ENCODE measurements around the gene C7orf25.
A peak's percentile ranks its signal among the peaks of the same experiment; 100 is the strongest.

C7orf25 gene

GRCh38 chr7:42911454-42912447 is at the start of gene C7orf25:
C7orf25 (minus strand) TSS chr7:42912070; CDS start chr7:42910900, 1,170 bp downstream.
- Mint-ChIP-seq H3K4me1 (ENCODE audit: low read depth) (peaks cover 61% of the 10 kb centered on the region), H3K27ac (peak within 1 kb of the TSS; percentile 93)

GRCh38 chr7:42961170-42961569 is 49.3 kb upstream of the C7orf25 start:
- H3K36me3 Mint-ChIP-seq: peaks cover 6% of the 10 kb centered on the region
- H3K27me3 Mint-ChIP-seq: peaks cover 8% of the 10 kb centered on the region
- peaks cover 5% of the 10 kb centered on the region for H3K4me1 Mint-ChIP-seq (ENCODE audit: low read depth)
- no peak overlapping the region for H3K4me3 Mint-ChIP-seq
- no peak overlapping the region for H3K27ac Mint-ChIP-seq
- peaks cover 8% of the 10 kb centered on the region for H3K9me3 Mint-ChIP-seq (ENCODE audit: low read depth)

More at GRCh38 chr7:42911454-42912447, at the start of gene C7orf25:
- H3K9me3 Mint-ChIP-seq (ENCODE audit: low read depth): no peaks in the 10 kb centered on the region
- peak within 1 kb of the TSS; percentile 95 for H3K4me3 Mint-ChIP-seq
- H3K36me3 Mint-ChIP-seq: peaks cover 3% of the 10 kb centered on the region
- H3K27me3 Mint-ChIP-seq: no peaks in the 10 kb centered on the region

GRCh38 chr7:42960762-42961161 is 48.9 kb upstream of the C7orf25 start:
- peaks cover 8% of the 10 kb centered on the region for H3K9me3 Mint-ChIP-seq (ENCODE audit: low read depth)
- peaks cover 6% of the 10 kb centered on the region for H3K36me3 Mint-ChIP-seq
- H3K27me3 Mint-ChIP-seq: peaks cover 8% of the 10 kb centered on the region
- H3K27ac Mint-ChIP-seq: no peak overlapping the region
- no peak overlapping the region for H3K4me3 Mint-ChIP-seq
- H3K4me1 Mint-ChIP-seq (ENCODE audit: low read depth): peaks cover 5% of the 10 kb centered on the region

GRCh38 chr7:42959549-42959948 is 47.7 kb upstream of the C7orf25 start:
- Mint-ChIP-seq H3K4me3 (no peak overlapping the region), H3K9me3 (ENCODE audit: low read depth) (peaks cover 14% of the 10 kb centered on the region), H3K36me3 (peaks cover 10% of the 10 kb centered on the region), H3K27ac (no peak overlapping the region), H3K27me3 (peaks cover 6% of the 10 kb centered on the region), H3K4me1 (ENCODE audit: low read depth) (no peaks in the 10 kb centered on the region)

GRCh38 chr7:42956062-42956461 is 44.2 kb upstream of the C7orf25 start:
- Mint-ChIP-seq H3K27me3 (peaks cover 6% of the 10 kb centered on the region), H3K36me3 (peaks cover 10% of the 10 kb centered on the region), H3K4me1 (ENCODE audit: low read depth) (no peaks in the 10 kb centered on the region), H3K27ac (no peak overlapping the region), H3K4me3 (no peak overlapping the region), H3K9me3 (ENCODE audit: low read depth) (peaks cover 14% of the 10 kb centered on the region)

- Mint-ChIP-seq H3K27me3 (no peaks in the 10 kb centered on the region), H3K27ac (no peak overlapping the region), H3K36me3 (peaks cover 9% of the 10 kb centered on the region), H3K4me3 (no peak overlapping the region), H3K9me3 (ENCODE audit: low read depth) (peaks cover 14% of the 10 kb centered on the region), H3K4me1 (ENCODE audit: low read depth) (no peaks in the 10 kb centered on the region)
Observed at GRCh38 chr7:42953994-42954393, 42.1 kb upstream of the C7orf25 start.

GRCh38 chr7:42952328-42952727 is 40.5 kb upstream of the C7orf25 start:
- H3K4me3 Mint-ChIP-seq: no peak overlapping the region
- no peaks in the 10 kb centered on the region for H3K4me1 Mint-ChIP-seq (ENCODE audit: low read depth)
- peaks cover 14% of the 10 kb centered on the region for H3K9me3 Mint-ChIP-seq (ENCODE audit: low read depth)
- H3K27ac Mint-ChIP-seq: no peak overlapping the region
- H3K36me3 Mint-ChIP-seq: peaks cover 9% of the 10 kb centered on the region
- no peaks in the 10 kb centered on the region for H3K27me3 Mint-ChIP-seq

- Mint-ChIP-seq H3K36me3 (peaks cover 5% of the 10 kb centered on the region), H3K27me3 (no peaks in the 10 kb centered on the region), H3K9me3 (ENCODE audit: low read depth) (peaks cover 6% of the 10 kb centered on the region), H3K4me1 (ENCODE audit: low read depth) (peaks cover 6% of the 10 kb centered on the region), H3K4me3 (no peak overlapping the region), H3K27ac (no peak overlapping the region)
Observed at GRCh38 chr7:42950417-42950816, 38.5 kb upstream of the C7orf25 start.

- H3K27ac Mint-ChIP-seq: no peak overlapping the region
- no peaks in the 10 kb centered on the region for H3K27me3 Mint-ChIP-seq
- no peak overlapping the region for H3K4me3 Mint-ChIP-seq
- peaks cover 6% of the 10 kb centered on the region for H3K4me1 Mint-ChIP-seq (ENCODE audit: low read depth)
- no peaks in the 10 kb centered on the region for H3K9me3 Mint-ChIP-seq (ENCODE audit: low read depth)
- H3K36me3 Mint-ChIP-seq: peaks cover 4% of the 10 kb centered on the region
Observed at GRCh38 chr7:42947521-42947920, 35.7 kb upstream of the C7orf25 start.

- Mint-ChIP-seq H3K4me3 (no peak overlapping the region), H3K36me3 (peaks cover 4% of the 10 kb centered on the region), H3K27ac (no peak overlapping the region), H3K27me3 (no peaks in the 10 kb centered on the region), H3K9me3 (ENCODE audit: low read depth) (no peaks in the 10 kb centered on the region), H3K4me1 (ENCODE audit: low read depth) (peaks cover 6% of the 10 kb centered on the region)
Observed at GRCh38 chr7:42946627-42946950, 34.7 kb upstream of the C7orf25 start.

GRCh38 chr7:42945821-42946626 is 34.2 kb upstream of the C7orf25 start:
- Mint-ChIP-seq H3K4me3 (no peak overlapping the region), H3K27ac (no peak overlapping the region)

GRCh38 chr7:42940985-42941847 is 29.3 kb upstream of the C7orf25 start:
- H3K36me3 Mint-ChIP-seq: peaks cover 11% of the 10 kb centered on the region
- no peak overlapping the region for H3K27ac Mint-ChIP-seq
- H3K27me3 Mint-ChIP-seq: no peaks in the 10 kb centered on the region
- no peak overlapping the region for H3K4me3 Mint-ChIP-seq
- peaks cover 30% of the 10 kb centered on the region for H3K4me1 Mint-ChIP-seq (ENCODE audit: low read depth)
- no peaks in the 10 kb centered on the region for H3K9me3 Mint-ChIP-seq (ENCODE audit: low read depth)

More at GRCh38 chr7:42945821-42946626, 34.2 kb upstream of the C7orf25 start:
- Mint-ChIP-seq H3K4me1 (ENCODE audit: low read depth) (peaks cover 10% of the 10 kb centered on the region), H3K27me3 (no peaks in the 10 kb centered on the region), H3K36me3 (peaks cover 4% of the 10 kb centered on the region), H3K9me3 (ENCODE audit: low read depth) (no peaks in the 10 kb centered on the region)

GRCh38 chr7:42939457-42940240 is 27.8 kb upstream of the C7orf25 start:
- Mint-ChIP-seq H3K27ac (peak overlapping the region; percentile 87), H3K27me3 (no peaks in the 10 kb centered on the region), H3K4me1 (ENCODE audit: low read depth) (peaks cover 37% of the 10 kb centered on the region), H3K9me3 (ENCODE audit: low read depth) (no peaks in the 10 kb centered on the region), H3K4me3 (peak overlapping the region; percentile 24), H3K36me3 (peaks cover 11% of the 10 kb centered on the region)

GRCh38 chr7:42935861-42936260 is 24.0 kb upstream of the C7orf25 start:
- Mint-ChIP-seq H3K36me3 (peaks cover 7% of the 10 kb centered on the region), H3K27ac (peak overlapping the region; percentile 4), H3K4me3 (peak overlapping the region; percentile 21), H3K4me1 (ENCODE audit: low read depth) (peaks cover 54% of the 10 kb centered on the region), H3K27me3 (no peaks in the 10 kb centered on the region), H3K9me3 (ENCODE audit: low read depth) (no peaks in the 10 kb centered on the region)
